Omental fat pad (tissue), 4 donors: ENCODE data around the gene VSIG2. TPM values are rescaled to one million over a fixed set of nuclear protein-coding genes. Genes with fewer than 3 reads are reported as not detected.

Source experiments
- ATAC-seq: fragments of 150-250 bp; one replicate; pipeline ENCODE4 v1.9.1; 2016; ENCODE audit warnings: mild to moderate bottlenecking, moderate library complexity; ENCODE audit not compliant: low FRiP score
- DNase-seq: peaks from one replicate; pipeline ENCODE4 v3.0.0-alpha.2; 2019; ENCODE audit warnings: low spot score
- CTCF ChIP-seq, 3 donors: fragments of 450-650 bp; IDR thresholded peaks; one replicate each; pipeline ENCODE4 v1.5.1; 2016 to 2017; ENCODE audit warnings: antibody characterized with exemption in 3 of 3, mild to moderate bottlenecking in 3 of 3, moderate library complexity in 2 of 3
- total RNA-seq, 4 donors: library from RNA; depleted of rRNA; stranded (reverse); fragments of >200 nt; gene quantifications; one replicate each; pipeline ENCODE4 v1.1.0, GENCODE V29; 2016

VSIG2 gene
- total RNA-seq, 4 donors from 2014 or later: 1.4 to 14.1 (median 3.9) TPM

DNA sequence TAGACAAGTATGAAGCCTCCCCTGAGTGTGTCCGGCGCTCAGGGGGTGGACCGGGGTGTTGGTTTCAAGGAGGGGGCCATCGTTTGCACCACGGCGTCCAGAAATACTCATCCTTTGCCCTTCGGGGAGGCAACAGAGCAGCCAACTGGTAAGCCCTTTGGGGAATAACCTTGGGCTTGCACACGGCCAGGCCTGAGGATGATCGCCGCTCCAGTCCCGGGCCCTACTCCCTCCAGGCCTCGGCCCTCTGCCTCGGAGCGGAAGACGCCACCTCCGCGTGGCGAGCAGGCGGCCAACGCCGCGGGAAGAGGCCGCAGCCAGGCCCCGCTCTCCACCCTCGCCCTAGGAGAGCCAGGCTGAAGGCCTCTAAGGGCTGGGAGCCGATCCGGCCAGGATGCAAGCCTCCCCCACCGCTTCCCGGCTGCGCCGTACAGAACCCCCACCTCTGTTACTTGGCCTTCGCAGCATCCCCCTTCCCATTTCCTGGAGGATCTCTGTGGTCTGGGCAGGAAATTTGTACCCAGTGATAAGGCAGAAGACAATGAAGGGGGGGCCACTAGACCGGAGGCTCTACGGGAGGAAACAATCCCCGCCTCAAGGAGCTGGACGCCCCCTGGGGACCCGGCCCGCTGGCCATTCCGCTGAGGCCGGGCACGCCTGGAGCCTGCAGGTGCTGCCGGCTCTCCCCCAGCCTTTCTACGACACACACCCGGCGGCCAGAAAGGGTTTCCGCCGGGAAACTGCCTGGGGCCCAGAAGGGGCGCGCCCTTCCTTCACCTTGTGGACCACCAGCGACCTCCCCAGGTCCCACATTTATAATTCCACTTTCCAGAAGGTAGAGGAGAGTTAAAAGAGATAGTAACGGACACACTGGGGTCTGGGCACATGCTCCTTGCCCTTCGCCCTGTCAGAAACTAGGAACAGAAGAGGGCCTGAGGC, 7.5 kb upstream of the VSIG2 start:
- DNase-seq (no peak), ATAC-seq (no peak)
- no peak for TF ChIP-seq CTCF (IDR thresholded peaks at IDR 0.05)

GRCh38 chr11:124758355-124759265, 6.6 kb upstream of the VSIG2 start:
- TF ChIP-seq CTCF (IDR thresholded peaks at IDR 0.05): peak in 1 of 3 donors; percentile 50
- peak; percentile 79 for ATAC-seq
- no peak for DNase-seq

DNA sequence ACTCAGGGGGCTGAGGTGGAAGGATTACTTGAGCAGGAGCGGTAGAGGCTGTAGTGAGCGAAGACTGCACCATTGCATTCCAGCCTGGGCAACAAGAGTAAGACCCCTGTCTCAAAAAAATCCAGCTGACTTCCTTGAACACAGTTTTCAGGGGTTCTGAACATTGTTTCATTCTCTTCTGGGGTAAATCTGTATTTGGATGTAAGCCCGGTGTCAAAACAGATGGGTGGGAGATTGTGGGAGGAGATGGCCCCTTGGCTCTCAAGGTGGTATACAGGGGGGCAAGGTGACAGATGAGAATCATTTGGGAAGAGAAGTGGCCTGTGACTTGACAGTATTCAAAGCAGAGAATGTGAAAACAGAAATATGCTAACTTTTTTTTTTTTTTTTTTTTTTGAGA, 5.3 kb upstream of the VSIG2 start:
- no peak for DNase-seq
- no peak for TF ChIP-seq CTCF (IDR thresholded peaks at IDR 0.05)
- no peak for ATAC-seq

DNA sequence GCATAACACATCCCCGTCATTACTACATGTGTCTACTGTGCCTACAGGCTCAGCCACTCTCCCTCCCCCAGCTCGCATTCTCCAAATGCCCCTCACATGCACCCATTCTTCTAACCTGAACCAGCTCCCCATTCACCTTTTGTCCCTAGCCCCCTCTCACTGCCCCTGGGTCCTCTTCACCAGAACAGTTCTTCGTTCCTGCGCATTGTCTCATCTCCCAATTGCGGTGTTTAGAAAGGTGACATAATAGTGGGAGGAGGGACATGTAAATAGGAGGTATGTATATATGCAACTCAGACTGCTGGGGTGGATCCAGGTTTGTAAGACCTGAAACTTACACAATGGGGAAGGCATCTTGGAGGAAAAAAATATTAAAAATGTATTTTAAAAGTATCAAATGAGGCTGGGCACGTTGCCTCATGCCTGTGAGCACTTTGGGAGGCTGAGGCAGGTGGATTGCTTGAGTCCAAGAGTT, 4.7 kb upstream of the VSIG2 start:
- no peak for TF ChIP-seq CTCF (IDR thresholded peaks at IDR 0.05)
- ATAC-seq (no peak), DNase-seq (no peak)

- no peak for TF ChIP-seq CTCF (IDR thresholded peaks at IDR 0.05)
- no peak for ATAC-seq
- no peak for DNase-seq
Observed at GRCh38 chr11:124756033-124756752, 4.1 kb upstream of the VSIG2 start.

DNA sequence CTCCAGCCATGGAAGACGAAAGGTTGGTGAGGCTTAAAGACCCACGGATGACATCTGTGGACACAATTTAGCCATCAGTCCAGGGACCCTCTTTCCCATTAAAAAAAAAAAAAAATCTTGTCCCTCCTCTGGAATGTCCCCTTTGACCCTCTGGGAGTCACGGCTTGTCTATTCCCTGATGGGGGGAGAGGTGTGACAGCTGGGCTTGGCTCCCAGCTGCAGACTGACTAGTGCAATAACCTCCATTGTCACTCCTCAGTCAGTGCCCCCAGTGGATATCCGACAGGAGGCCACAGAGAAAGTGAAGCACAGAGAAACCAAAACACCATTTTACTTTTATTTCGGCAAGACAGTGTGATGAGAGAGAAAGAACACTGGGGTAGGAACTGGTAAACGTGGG, 2.7 kb upstream of the VSIG2 start:
- no peak for DNase-seq
- no peak for ATAC-seq
- no peak for TF ChIP-seq CTCF (IDR thresholded peaks at IDR 0.05)
